Left hindlimb (tissue), 1 donor: ENCODE results near the gene CLDN18.

Experiments used
- DNase-seq: peaks from one replicate; pipeline ENCODE4 v3.0.0-alpha.2; 2018

CLDN18 gene

GRCh38 chr3:138027821-138028220 lies 17.9 kb downstream of the CLDN18 start:
- no peak for DNase-seq

DNA sequence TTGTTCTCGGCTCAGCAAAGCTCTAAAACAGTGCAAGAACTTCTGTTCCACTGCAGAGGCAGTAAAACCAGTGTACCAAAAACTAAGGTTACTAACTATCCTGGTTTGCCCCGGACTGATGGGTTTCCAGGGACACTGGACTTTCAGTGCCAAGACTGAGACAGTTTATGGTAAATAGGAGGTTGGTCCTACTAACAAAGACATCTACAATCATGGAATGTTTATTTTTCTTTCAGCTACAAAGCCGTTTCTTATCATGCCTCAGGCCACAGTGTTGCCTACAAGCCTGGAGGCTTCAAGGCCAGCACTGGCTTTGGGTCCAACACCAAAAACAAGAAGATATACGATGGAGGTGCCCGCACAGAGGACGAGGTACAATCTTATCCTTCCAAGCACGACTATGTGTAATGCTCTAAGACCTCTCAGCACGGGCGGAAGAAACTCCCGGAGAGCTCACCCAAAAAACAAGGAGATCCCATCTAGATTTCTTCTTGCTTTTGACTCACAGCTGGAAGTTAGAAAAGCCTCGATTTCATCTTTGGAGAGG lies 20.8 kb downstream of the CLDN18 start:
- no peak for DNase-seq

DNA sequence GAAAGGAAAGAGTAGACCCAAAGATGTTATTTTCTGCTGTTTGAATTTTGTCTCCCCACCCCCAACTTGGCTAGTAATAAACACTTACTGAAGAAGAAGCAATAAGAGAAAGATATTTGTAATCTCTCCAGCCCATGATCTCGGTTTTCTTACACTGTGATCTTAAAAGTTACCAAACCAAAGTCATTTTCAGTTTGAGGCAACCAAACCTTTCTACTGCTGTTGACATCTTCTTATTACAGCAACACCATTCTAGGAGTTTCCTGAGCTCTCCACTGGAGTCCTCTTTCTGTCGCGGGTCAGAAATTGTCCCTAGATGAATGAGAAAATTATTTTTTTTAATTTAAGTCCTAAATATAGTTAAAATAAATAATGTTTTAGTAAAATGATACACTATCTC lies 21.6 kb downstream of the CLDN18 start:
- no peak for DNase-seq

- no peak for DNase-seq
Measured at GRCh38 chr3:138032567-138032966, 22.6 kb downstream of the CLDN18 start.

- DNase-seq, result no peak
Measured at GRCh38 chr3:138033202-138033691, 23.3 kb downstream of the CLDN18 start.

GRCh38 chr3:138034918-138035317 lies 25.0 kb downstream of the CLDN18 start:
- DNase-seq, result no peak

DNA sequence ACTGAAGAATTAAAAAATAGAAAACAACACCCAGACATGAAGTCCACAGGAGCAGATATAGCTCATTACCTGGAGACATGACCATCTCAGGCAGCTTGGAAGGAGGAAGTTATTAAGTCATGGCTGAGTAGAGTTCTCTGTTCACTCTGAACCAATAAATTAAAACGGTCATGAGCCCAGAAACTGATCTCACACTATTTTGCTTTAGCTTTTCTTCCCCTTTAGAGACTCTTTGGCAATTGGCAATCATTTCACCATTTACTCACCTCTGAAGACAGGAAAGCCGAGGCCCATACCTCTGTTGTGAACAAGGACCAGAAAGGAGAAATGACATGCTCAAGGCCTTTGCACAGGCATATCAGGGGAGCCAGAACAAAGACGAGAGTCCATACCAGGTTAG lies 26.6 kb downstream of the CLDN18 start:
- DNase-seq, result no peak

- no peak for DNase-seq
Measured at GRCh38 chr3:138038725-138039462, 28.9 kb downstream of the CLDN18 start.

DNA sequence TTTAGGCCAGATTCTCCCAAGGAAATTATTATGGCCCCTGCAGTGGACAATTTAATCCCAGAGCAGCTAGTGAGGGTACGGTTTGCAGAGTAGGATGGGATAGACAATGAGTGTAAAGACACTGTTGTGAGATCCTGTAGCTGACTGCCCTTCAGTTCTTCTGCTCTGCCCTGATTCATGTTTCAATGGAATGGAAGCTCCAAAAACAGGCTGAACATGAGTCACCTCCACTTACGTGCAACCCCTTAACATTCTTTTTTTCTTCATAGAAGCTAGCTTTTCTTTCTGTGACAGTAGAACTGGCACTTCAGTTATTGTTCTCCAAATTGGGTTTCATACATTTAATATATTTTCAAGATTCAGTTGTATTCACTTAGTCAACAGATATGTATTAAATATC lies 32.1 kb downstream of the CLDN18 start:
- no peak for DNase-seq

DNA sequence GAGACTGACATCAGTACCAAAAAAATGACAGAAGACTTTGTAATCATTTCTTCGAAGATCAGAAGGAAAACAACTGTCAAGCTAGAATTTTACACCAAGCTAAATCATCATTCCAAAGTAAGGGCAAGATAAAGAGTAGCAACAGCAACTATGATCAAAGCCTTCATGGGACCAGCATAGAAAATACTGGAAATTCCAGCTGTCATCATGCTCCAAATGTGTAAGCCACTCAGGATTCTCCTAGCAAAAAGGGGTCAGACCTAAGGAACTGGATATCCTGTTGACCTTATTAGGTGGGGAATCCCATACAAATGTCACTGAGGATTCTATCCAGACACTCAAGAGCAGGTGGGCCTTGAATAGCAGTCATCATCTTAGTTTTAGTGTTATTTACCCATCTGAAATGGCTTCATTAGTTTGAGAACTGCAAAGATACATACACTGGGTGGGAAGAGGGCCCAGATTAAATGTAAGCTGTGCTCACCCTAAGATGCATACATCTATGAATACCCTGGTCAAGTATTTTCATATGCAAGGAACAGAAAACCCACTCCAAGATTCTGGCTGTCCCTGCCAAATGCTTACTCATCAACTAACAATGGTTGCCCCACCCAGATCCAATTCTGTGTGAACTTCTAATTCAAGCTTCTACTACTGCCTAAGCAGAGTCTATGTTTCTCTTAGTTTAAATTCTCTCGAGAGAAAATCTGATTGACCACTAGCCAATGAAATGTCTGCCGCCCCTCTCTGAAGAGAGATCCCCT lies 33.5 kb downstream of the CLDN18 start:
- no peak for DNase-seq

GRCh38 chr3:138046085-138046484 lies 36.1 kb downstream of the CLDN18 start:
- no peak for DNase-seq

DNA sequence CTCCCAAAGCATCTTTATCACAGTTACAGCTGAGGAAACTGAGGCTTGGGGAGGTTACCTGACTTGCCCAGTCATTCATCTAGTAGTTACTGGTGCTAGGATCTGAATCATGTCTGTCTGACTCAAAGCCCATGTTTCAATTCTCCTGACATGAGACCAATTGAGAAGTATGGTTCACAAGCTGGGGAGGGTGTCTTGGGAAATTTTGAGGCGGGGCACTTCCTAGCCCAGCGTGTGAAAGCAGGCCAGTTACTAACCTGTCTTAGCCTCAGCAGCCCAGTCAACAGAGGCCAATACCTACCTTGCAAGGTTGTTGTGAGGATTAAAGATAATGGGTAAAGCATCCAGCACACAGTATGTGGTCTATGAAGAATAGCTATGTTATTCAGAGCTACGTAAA lies 37.0 kb downstream of the CLDN18 start:
- DNase-seq, result no peak

- no peak for DNase-seq
Measured at GRCh38 chr3:138047596-138048158, 37.7 kb downstream of the CLDN18 start.

- no peak for DNase-seq
Measured at GRCh38 chr3:138049157-138049919, 39.4 kb downstream of the CLDN18 start.

DNA sequence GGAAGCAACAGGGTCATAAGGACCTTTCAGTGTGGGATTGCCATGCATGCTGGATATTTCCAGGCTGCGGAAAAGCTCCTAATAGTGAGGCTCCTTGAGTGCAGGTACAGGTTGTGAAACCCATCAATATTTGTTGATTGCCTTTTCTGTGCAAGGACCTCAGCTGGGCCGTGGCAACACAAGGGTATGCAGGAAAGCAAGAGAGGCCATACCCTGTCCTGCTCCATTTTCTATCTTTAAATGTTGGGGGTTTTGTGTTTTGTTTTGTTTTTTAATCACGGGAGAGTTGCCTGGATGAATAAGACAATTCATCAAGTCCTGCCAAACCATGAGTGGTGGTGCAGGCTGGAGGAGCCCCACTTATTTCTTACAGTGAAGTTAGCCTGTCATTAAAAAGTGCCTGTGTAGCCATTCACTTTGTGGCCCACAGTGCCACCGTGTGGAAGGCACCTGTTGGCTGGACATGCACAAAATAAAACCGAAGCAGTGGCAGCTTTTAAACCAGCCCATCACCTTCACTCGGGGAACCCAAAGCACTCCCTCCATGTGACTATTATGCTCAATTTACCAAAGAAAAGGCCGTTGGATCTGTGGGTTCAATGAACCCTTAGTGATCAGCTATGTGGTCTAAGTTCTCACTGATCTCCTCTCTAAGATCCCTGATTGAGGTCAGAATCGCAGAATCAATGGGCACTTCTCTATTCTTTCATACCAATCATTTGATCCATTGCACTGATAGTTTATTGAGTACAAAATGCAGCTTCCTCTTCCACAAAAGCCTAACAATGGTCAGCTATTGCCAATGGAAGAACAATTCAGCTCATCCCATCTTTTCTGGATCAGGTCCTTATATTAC lies 42.2 kb downstream of the CLDN18 start:
- DNase-seq, result no peak

DNA sequence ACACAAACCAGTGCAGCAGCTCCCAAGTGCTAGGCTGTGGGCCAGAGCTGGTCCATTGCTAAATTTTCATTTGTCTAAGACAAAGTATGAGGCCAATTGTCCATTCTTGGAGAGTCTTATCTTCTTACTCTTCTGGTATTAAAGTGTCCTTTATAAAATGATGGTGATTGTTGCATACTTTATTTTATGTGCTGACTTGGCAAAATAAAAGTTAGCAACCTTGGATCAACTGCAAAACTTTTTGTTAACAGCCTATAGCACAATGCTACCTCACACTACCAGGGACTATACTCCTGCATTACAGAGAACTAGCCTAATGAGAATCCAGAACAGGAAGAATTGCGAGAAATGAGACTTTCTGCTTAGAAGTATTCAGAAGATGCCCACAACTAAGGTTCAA lies 44.1 kb downstream of the CLDN18 start:
- DNase-seq, result no peak

DNA sequence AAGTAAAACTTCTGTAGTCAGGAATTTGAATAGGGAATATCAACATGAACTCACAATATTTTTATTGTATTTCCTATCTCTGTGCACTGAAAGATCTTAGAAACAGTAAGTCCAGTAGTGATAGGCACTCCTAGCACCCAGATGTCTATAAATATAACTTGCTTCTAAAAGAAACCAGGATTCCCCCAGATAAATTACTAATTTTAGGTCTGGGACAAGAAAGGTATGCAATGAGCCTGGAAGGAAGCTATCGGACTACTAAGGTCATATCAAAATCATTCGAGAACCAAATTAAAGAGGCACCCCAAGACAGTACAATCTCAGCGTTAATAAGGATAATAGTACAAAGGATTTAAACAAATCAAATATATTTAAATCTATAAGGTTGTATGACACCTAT lies 47.4 kb downstream of the CLDN18 start:
- no peak for DNase-seq

DNA sequence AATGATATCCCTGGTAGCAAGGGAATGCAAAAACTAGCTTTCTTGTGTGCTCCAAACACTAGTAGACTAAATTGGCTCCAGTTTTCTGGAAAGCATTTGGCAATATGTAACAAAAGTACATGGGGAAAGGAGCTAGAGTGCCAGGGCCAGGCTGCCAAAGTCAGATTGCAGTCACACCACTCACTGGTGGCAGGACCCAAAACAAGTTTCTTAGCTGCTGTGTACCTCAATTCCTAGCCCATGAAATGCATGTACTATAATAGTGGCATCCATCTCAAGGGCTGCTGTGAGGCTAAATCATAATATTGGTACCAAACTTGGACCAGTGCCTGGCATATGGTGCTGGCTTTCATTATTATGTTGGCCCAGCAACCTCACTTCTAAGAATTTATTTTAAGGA lies 49.3 kb downstream of the CLDN18 start:
- DNase-seq, result no peak

DNA sequence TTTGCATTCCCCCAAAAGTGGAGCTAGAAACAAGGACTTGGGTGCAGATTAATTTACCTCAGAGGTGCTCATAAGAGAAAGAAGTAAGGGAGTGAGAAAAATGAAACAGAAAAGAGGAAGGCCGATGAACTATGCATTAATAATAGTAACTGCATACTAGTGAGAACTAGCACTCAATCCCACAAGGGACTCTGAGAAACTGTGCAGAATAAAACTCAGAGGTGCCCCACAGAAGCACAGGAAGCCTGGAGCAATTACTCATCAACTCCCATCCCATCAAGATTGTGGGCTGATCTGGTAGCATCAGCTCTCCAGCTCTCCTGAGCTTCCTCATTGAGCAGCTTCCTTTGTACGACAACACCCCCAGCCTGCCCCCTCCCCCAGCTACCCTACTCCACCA lies 50.8 kb downstream of the CLDN18 start:
- no peak for DNase-seq

- DNase-seq, result no peak
Measured at GRCh38 chr3:138062037-138062436, 52.1 kb downstream of the CLDN18 start.

DNA sequence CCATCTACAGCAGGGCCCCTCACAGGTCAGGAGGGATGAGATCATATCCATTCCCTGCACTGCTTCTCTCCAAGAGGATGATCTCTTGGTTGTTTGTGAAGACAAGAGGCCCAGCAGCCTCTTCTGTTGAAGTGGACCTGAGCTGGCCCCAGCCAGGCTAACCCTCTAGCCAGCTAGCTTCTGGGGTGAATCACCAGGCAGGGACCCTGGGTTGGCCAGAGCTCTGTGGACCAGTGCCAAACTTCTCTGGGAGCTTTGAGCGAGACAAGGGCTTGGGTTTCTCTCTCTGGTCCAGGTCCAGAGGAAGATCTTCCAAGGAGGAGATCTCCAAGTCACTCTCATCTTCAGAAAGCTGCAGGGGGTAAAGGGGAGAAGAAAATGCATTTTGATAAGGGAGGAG lies 52.7 kb downstream of the CLDN18 start:
- DNase-seq, result no peak

GRCh38 chr3:138063416-138063815 lies 53.5 kb downstream of the CLDN18 start:
- DNase-seq, result no peak
